ENCODE data around the gene RBPMS2.

RBPMS2 gene

GRCh38 chr15:64782751-64783150 lies 7.4 kb upstream of the RBPMS2 start:
- no peak for DNase-seq

- DNase-seq: no peak
Measured at GRCh38 chr15:64781299-64781698, 5.9 kb upstream of the RBPMS2 start.

GRCh38 chr15:64780600-64781156 lies 5.3 kb upstream of the RBPMS2 start:
- DNase-seq: no peak

GRCh38 chr15:64779630-64780029 lies 4.2 kb upstream of the RBPMS2 start:
- no peak for DNase-seq

- no peak for DNase-seq
Measured at GRCh38 chr15:64779024-64779423, 3.6 kb upstream of the RBPMS2 start.

- DNase-seq: no peak
Measured at GRCh38 chr15:64776402-64776786, 1.0 kb upstream of the RBPMS2 start.

GRCh38 chr15:64774629-64775493 lies 528 bp downstream of the RBPMS2 start:
- DNase-seq: no peak

GRCh38 chr15:64774037-64774628 lies 1.3 kb downstream of the RBPMS2 start:
- DNase-seq: no peak

- DNase-seq: no peak
Measured at GRCh38 chr15:64773606-64774005, 1.8 kb downstream of the RBPMS2 start.

GRCh38 chr15:64772964-64773363 lies 2.4 kb downstream of the RBPMS2 start:
- no peak for DNase-seq

GRCh38 chr15:64772488-64772887 lies 2.9 kb downstream of the RBPMS2 start:
- DNase-seq: no peak

- no peak for DNase-seq
Measured at GRCh38 chr15:64770626-64771025, 4.8 kb downstream of the RBPMS2 start.

GRCh38 chr15:64767203-64767602 lies 8.2 kb downstream of the RBPMS2 start:
- DNase-seq: no peak

GRCh38 chr15:64766058-64766457 lies 9.3 kb downstream of the RBPMS2 start:
- DNase-seq: no peak

GRCh38 chr15:64763874-64764273 lies 11.5 kb downstream of the RBPMS2 start:
- no peak for DNase-seq

- no peak for DNase-seq
Measured at GRCh38 chr15:64763462-64763861, 11.9 kb downstream of the RBPMS2 start.

GRCh38 chr15:64763021-64763420 lies 12.4 kb downstream of the RBPMS2 start:
- DNase-seq: no peak

GRCh38 chr15:64762546-64762945 lies 12.8 kb downstream of the RBPMS2 start:
- DNase-seq: no peak

GRCh38 chr15:64761156-64761555 lies 14.2 kb downstream of the RBPMS2 start:
- no peak for DNase-seq

- DNase-seq: no peak
Measured at GRCh38 chr15:64760056-64760455, 15.3 kb downstream of the RBPMS2 start.

- DNase-seq: no peak
Measured at GRCh38 chr15:64755427-64755940, 19.9 kb downstream of the RBPMS2 start.

- DNase-seq: no peak
Measured at GRCh38 chr15:64754663-64755426, 20.5 kb downstream of the RBPMS2 start.

GRCh38 chr15:64753480-64754185 lies 21.8 kb downstream of the RBPMS2 start:
- no peak for DNase-seq

Data from activated CD4-positive, alpha-beta T cell treated with anti-CD3 and anti-CD28 coated beads, Interleukin-2, amount 50 U/mL, for 16 hours (primary cell).